ENCODE results near the gene TOLLIP. TPM values are rescaled to one million over a fixed set of nuclear protein-coding genes. Genes with fewer than 3 reads are reported as not detected.
"Not testable (repeated sequence)": the region's sequence is repeated elsewhere in the genome, so short reads cannot be mapped to it uniquely, and the experiment has no call there.

Gene TOLLIP
- total RNA-seq, result 10 to 100 TPM; 29.6 to 45.8 TPM

GRCh38 chr11:1309498-1310317 lies at the start of gene TOLLIP:
Gene TOLLIP, minus strand, starts transcription at chr11:1309632. Its CDS starts 134 bp downstream, at chr11:1309498.
- Mint-ChIP-seq H3K27me3 (no peaks in the 10 kb centered on the region), H3K9me3 (ENCODE audit: low read depth) (peaks cover 11% of the 10 kb centered on the region), H3K27ac (peak within 1 kb of the TSS; percentile 92), H3K36me3 (ENCODE audit: low read depth) (peaks cover 22% of the 10 kb centered on the region), H3K4me3 (peak within 1 kb of the TSS; percentile 76), H3K4me1 (peaks cover 40% of the 10 kb centered on the region)
- ChIA-PET POLR2A (interaction anchor here (0.5 to 0.8 kb wide), 2 partner anchors 83 to 110 kb away, joined by 3 to 5 read pairs; no protein-coding TSS in a partner anchor), CTCF (interaction anchor here (0.7 to 2.6 kb wide), 5 partner anchors 9 to 296 kb away, joined by 3 to 7 read pairs (median 4); no protein-coding TSS in a partner anchor)
- intact Hi-C loops (cut with DNase I, micrococcal nuclease), result loop anchor here (1.0 to 5.0 kb wide), 10 partner anchors 23 to 768 kb away; partner anchors contain the start of genes BRSK2 (in 2 of the 2), AP2A2 (in 1 of the 2), CHID1 (in 1 of the 2) and DUSP8 (in 1 of the 2)
- ATAC-seq (peak; percentile 92), DNase-seq (peak; percentile 98)

GRCh38 chr11:1358931-1359330 lies 49.5 kb upstream of the TOLLIP start:
- ATAC-seq; H3K9me3 Mint-ChIP-seq (ENCODE audit: low read depth); H3K4me3 Mint-ChIP-seq; DNase-seq; intact Hi-C loops (cut with DNase I, micrococcal nuclease); H3K27ac Mint-ChIP-seq; POLR2A ChIA-PET; H3K36me3 Mint-ChIP-seq (ENCODE audit: low read depth); H3K4me1 Mint-ChIP-seq; CTCF ChIA-PET: not testable (repeated sequence)
- peaks cover 15% of the 10 kb centered on the region for H3K27me3 Mint-ChIP-seq

- CTCF ChIA-PET, result no interaction called here
- intact Hi-C loops (cut with DNase I, micrococcal nuclease), result no loop called here
- POLR2A ChIA-PET, result no interaction called here
- DNase-seq, result no peak
- Mint-ChIP-seq H3K4me3 (no peak overlapping the region), H3K4me1 (no peaks in the 10 kb centered on the region), H3K27me3 (peaks cover 15% of the 10 kb centered on the region), H3K36me3 (ENCODE audit: low read depth) (no peaks in the 10 kb centered on the region), H3K9me3 (ENCODE audit: low read depth) (no peaks in the 10 kb centered on the region), H3K27ac (no peak overlapping the region)
- no peak for ATAC-seq
These were observed 48.9 kb upstream of the TOLLIP start for GRCh38 chr11:1358286-1358685.

GRCh38 chr11:1356478-1356960 lies 47.1 kb upstream of the TOLLIP start:
- ChIA-PET CTCF (no interaction called here), POLR2A (no interaction called here)
- intact Hi-C loops (cut with DNase I, micrococcal nuclease), result no loop called here
- Mint-ChIP-seq H3K27me3 (peaks cover 15% of the 10 kb centered on the region), H3K9me3 (ENCODE audit: low read depth) (no peaks in the 10 kb centered on the region), H3K36me3 (ENCODE audit: low read depth) (no peaks in the 10 kb centered on the region), H3K4me3 (no peak overlapping the region), H3K4me1 (no peaks in the 10 kb centered on the region), H3K27ac (no peak overlapping the region)
- ATAC-seq, result no peak
- no peak for DNase-seq

GRCh38 chr11:1356007-1356435 lies 46.6 kb upstream of the TOLLIP start:
- POLR2A ChIA-PET, result no interaction called here
- no peak overlapping the region for H3K4me3 Mint-ChIP-seq
- no peaks in the 10 kb centered on the region for H3K36me3 Mint-ChIP-seq (ENCODE audit: low read depth)
- H3K27ac Mint-ChIP-seq, result no peak overlapping the region
- ATAC-seq (no peak), DNase-seq (no peak)
- no peaks in the 10 kb centered on the region for H3K9me3 Mint-ChIP-seq (ENCODE audit: low read depth)
- H3K27me3 Mint-ChIP-seq, result peaks cover 15% of the 10 kb centered on the region
- H3K4me1 Mint-ChIP-seq, result no peaks in the 10 kb centered on the region
- CTCF ChIA-PET, result no interaction called here
- intact Hi-C loops (cut with DNase I, micrococcal nuclease), result no loop called here

- Mint-ChIP-seq H3K4me3 (no peak overlapping the region), H3K36me3 (ENCODE audit: low read depth) (no peaks in the 10 kb centered on the region), H3K9me3 (ENCODE audit: low read depth) (no peaks in the 10 kb centered on the region), H3K27ac (no peak overlapping the region), H3K27me3 (peaks cover 15% of the 10 kb centered on the region), H3K4me1 (no peaks in the 10 kb centered on the region)
- ChIA-PET CTCF (no interaction called here), POLR2A (no interaction called here)
- DNase-seq (no peak), ATAC-seq (no peak)
- intact Hi-C loops (cut with DNase I, micrococcal nuclease), result no loop called here
These were observed 44.9 kb upstream of the TOLLIP start for GRCh38 chr11:1354125-1354938.

GRCh38 chr11:1353383-1354124 lies 44.1 kb upstream of the TOLLIP start:
- no peak for ATAC-seq
- no peak for DNase-seq
- Mint-ChIP-seq H3K36me3 (ENCODE audit: low read depth) (no peaks in the 10 kb centered on the region), H3K27ac (no peak overlapping the region), H3K4me1 (no peaks in the 10 kb centered on the region), H3K9me3 (ENCODE audit: low read depth) (no peaks in the 10 kb centered on the region), H3K4me3 (no peak overlapping the region), H3K27me3 (peaks cover 13% of the 10 kb centered on the region)
- CTCF ChIA-PET, result no interaction called here
- intact Hi-C loops (cut with DNase I, micrococcal nuclease), result no loop called here
- POLR2A ChIA-PET, result no interaction called here

GRCh38 chr11:1352696-1353382 lies 43.4 kb upstream of the TOLLIP start:
- H3K36me3 Mint-ChIP-seq (ENCODE audit: low read depth), result no peaks in the 10 kb centered on the region
- CTCF ChIA-PET, result no interaction called here

GRCh38 chr11:1351278-1351937 lies 42.0 kb upstream of the TOLLIP start:
- H3K27ac Mint-ChIP-seq, result no peak overlapping the region
- ATAC-seq (no peak), DNase-seq (no peak)
- no peaks in the 10 kb centered on the region for H3K9me3 Mint-ChIP-seq (ENCODE audit: low read depth)
- intact Hi-C loops (cut with DNase I, micrococcal nuclease), result no loop called here
- H3K27me3 Mint-ChIP-seq, result peaks cover 4% of the 10 kb centered on the region
- CTCF ChIA-PET, result interaction anchor here (1.4 kb wide), 1 partner anchor 42 kb away, joined by 4 read pairs; the partner anchor contains the start of gene TOLLIP
- no peaks in the 10 kb centered on the region for H3K36me3 Mint-ChIP-seq (ENCODE audit: low read depth)
- H3K4me1 Mint-ChIP-seq, result no peaks in the 10 kb centered on the region
- POLR2A ChIA-PET, result no interaction called here
- H3K4me3 Mint-ChIP-seq, result no peak overlapping the region

More at GRCh38 chr11:1352696-1353382, 43.4 kb upstream of the TOLLIP start:
- Mint-ChIP-seq H3K4me1 (no peaks in the 10 kb centered on the region), H3K4me3 (no peak overlapping the region), H3K27me3 (peaks cover 10% of the 10 kb centered on the region), H3K9me3 (ENCODE audit: low read depth) (no peaks in the 10 kb centered on the region), H3K27ac (no peak overlapping the region)
- ATAC-seq (no peak), DNase-seq (no peak)
- POLR2A ChIA-PET, result no interaction called here
- intact Hi-C loops (cut with DNase I, micrococcal nuclease), result no loop called here

- ChIA-PET CTCF (interaction anchor here (1.4 kb wide), 1 partner anchor 40 kb away, joined by 4 read pairs; the partner anchor contains the start of gene TOLLIP), POLR2A (no interaction called here)
- no peaks in the 10 kb centered on the region for H3K9me3 Mint-ChIP-seq (ENCODE audit: low read depth)
- H3K4me3 Mint-ChIP-seq, result no peak overlapping the region
- no peak overlapping the region for H3K27ac Mint-ChIP-seq
- H3K36me3 Mint-ChIP-seq (ENCODE audit: low read depth), result no peaks in the 10 kb centered on the region
- intact Hi-C loops (cut with DNase I, micrococcal nuclease), result no loop called here
- ATAC-seq, result no peak
- no peak for DNase-seq
- H3K27me3 Mint-ChIP-seq, result no peaks in the 10 kb centered on the region
- H3K4me1 Mint-ChIP-seq, result no peaks in the 10 kb centered on the region
These were observed 40.8 kb upstream of the TOLLIP start for GRCh38 chr11:1350086-1350725.
